ENCODE measurements around the gene SLC52A1. TPM values are rescaled to one million over a fixed set of nuclear protein-coding genes. Genes with fewer than 3 reads are reported as not detected.

SLC52A1 gene
- total RNA-seq, 4 donors from 2014 or later: not detected

GRCh38 chr17:5042157-5043022 is 7.2 kb upstream of the SLC52A1 start:
- 78 to 85% methylated on average over 15 of the region's 15 CpGs for WGBS, 2 donors
- no peak for DNase-seq (ENCODE audit: low spot score in 2 of 2)
- no peaks in the 10 kb centered on the region for H3K27me3 ChIP-seq
- H3K36me3 ChIP-seq: no peaks in the 10 kb centered on the region
- H3K9me3 ChIP-seq: no peaks in the 10 kb centered on the region
- no peak overlapping the region for H3K27ac ChIP-seq
- TF ChIP-seq EP300 (IDR thresholded peaks at IDR 0.05) (no peak), CTCF (IDR thresholded peaks at IDR 0.05) (no peak), POLR2A (IDR thresholded peaks at IDR 0.05) (no peak)
- no peak overlapping the region for H3K4me3 ChIP-seq
- no peaks in the 10 kb centered on the region for H3K4me1 ChIP-seq

- peaks cover 0 to 22% of the 10 kb centered on the region in 2 donors for H3K27me3 ChIP-seq
- no peak overlapping the region for H3K4me3 ChIP-seq
- WGBS, 2 donors: 78 to 84% methylated on average over 14 of the region's 14 CpGs
- no peak overlapping the region for H3K27ac ChIP-seq
- DNase-seq (ENCODE audit: low spot score in 2 of 2): no peak
- H3K4me1 ChIP-seq: peaks cover 0 to 14% (median 9%) of the 10 kb centered on the region in 4 donors
- H3K36me3 ChIP-seq: no peaks in the 10 kb centered on the region
- TF ChIP-seq POLR2A (IDR thresholded peaks at IDR 0.05): no peak
- TF ChIP-seq CTCF (IDR thresholded peaks at IDR 0.05): no peak
- no peak for TF ChIP-seq EP300 (IDR thresholded peaks at IDR 0.05)
- no peaks in the 10 kb centered on the region for H3K9me3 ChIP-seq
Observed at GRCh38 chr17:5034651-5035050, 575 bp downstream of the SLC52A1 start.

- Histone ChIP-seq H3K9me3 (no peaks in the 10 kb centered on the region), H3K4me3 (no peak overlapping the region), H3K27ac (no peak overlapping the region), H3K4me1 (peaks cover 0 to 14% (median 9%) of the 10 kb centered on the region in 4 donors), H3K36me3 (no peaks in the 10 kb centered on the region), H3K27me3 (peaks cover 0 to 22% of the 10 kb centered on the region in 2 donors)
- TF ChIP-seq EP300 (IDR thresholded peaks at IDR 0.05) (no peak), POLR2A (IDR thresholded peaks at IDR 0.05) (no peak)
- 90 to 95% methylated on average over 5 of the region's 5 CpGs for WGBS, 2 donors
- no peak for DNase-seq (ENCODE audit: low spot score in 2 of 2)
Observed at GRCh38 chr17:5034063-5034462, 1.2 kb downstream of the SLC52A1 start.

- H3K4me3 ChIP-seq: no peak overlapping the region
- H3K27me3 ChIP-seq: peaks cover 0 to 22% of the 10 kb centered on the region in 2 donors
- DNase-seq (ENCODE audit: low spot score in 2 of 2): no peak
- TF ChIP-seq POLR2A (IDR thresholded peaks at IDR 0.05) (no peak), CTCF (IDR thresholded peaks at IDR 0.05) (no peak), EP300 (IDR thresholded peaks at IDR 0.05) (no peak)
- 83 to 84% methylated on average over 13 of the region's 13 CpGs for WGBS, 2 donors
- H3K9me3 ChIP-seq: no peaks in the 10 kb centered on the region
- peaks cover 0 to 14% (median 9%) of the 10 kb centered on the region in 4 donors for H3K4me1 ChIP-seq
- H3K27ac ChIP-seq: no peak overlapping the region
- H3K36me3 ChIP-seq: no peaks in the 10 kb centered on the region
Observed at GRCh38 chr17:5033352-5034015, 1.7 kb downstream of the SLC52A1 start.

- no peak overlapping the region for H3K4me3 ChIP-seq
- peaks cover 0 to 14% (median 9%) of the 10 kb centered on the region in 4 donors for H3K4me1 ChIP-seq
- WGBS, 2 donors: 78 to 87% methylated on average over 4 to 6 of the region's 6 CpGs
- no peaks in the 10 kb centered on the region for H3K36me3 ChIP-seq
- no peak for TF ChIP-seq EP300 (IDR thresholded peaks at IDR 0.05)
- no peak for TF ChIP-seq POLR2A (IDR thresholded peaks at IDR 0.05)
- TF ChIP-seq CTCF (IDR thresholded peaks at IDR 0.05): no peak
- H3K27me3 ChIP-seq: peaks cover 0 to 22% of the 10 kb centered on the region in 2 donors
- H3K9me3 ChIP-seq: no peaks in the 10 kb centered on the region
- no peak overlapping the region for H3K27ac ChIP-seq
- no peak for DNase-seq (ENCODE audit: low spot score in 2 of 2)
Observed at GRCh38 chr17:5032865-5033264, 2.4 kb downstream of the SLC52A1 start.

All from tibial nerve (tissue), 4 donors.